ENCODE results near the gene APMAP. TPM values are rescaled to one million over a fixed set of nuclear protein-coding genes. Genes with fewer than 3 reads are reported as not detected.
A peak's percentile ranks its signal among the peaks of the same experiment; 100 is the strongest.

APMAP gene
- total RNA-seq, 2 donors from 2014 or later = 47.0 to 52.2 TPM

GRCh38 chr20:25030007-25030648, 37.6 kb upstream of the APMAP start:
- intact Hi-C loops (cut with DNase I) = no loop called here
- ATAC-seq (no peak), DNase-seq (no peak)

GRCh38 chr20:25025986-25026605, 33.5 kb upstream of the APMAP start:
- intact Hi-C loops (cut with DNase I) = no loop called here
- ATAC-seq (peak in 1 of 2 donors; percentile 18), DNase-seq (peak; percentile 3)

- intact Hi-C loops (cut with DNase I) = no loop called here
- DNase-seq (peak; percentile 16), ATAC-seq (no peak)
These were observed 32.7 kb upstream of the APMAP start for GRCh38 chr20:25025091-25025861.

GRCh38 chr20:25024171-25024570, 31.6 kb upstream of the APMAP start:
- ATAC-seq (no peak), DNase-seq (peak; percentile 10)
- intact Hi-C loops (cut with DNase I) = no loop called here

- ATAC-seq (no peak), DNase-seq (peak; percentile 14)
- intact Hi-C loops (cut with DNase I) = no loop called here
These were observed 30.8 kb upstream of the APMAP start for GRCh38 chr20:25023356-25023755.

GRCh38 chr20:25022680-25023079, 30.1 kb upstream of the APMAP start:
- intact Hi-C loops (cut with DNase I) = no loop called here
- ATAC-seq = peak in 1 of 2 donors; percentile 72
- peak; percentile 39 for DNase-seq

GRCh38 chr20:25021336-25021735, 28.8 kb upstream of the APMAP start:
- no peak for ATAC-seq
- no peak for DNase-seq
- intact Hi-C loops (cut with DNase I) = no loop called here

- DNase-seq = peak; percentile 12
- peak in 1 of 2 donors; percentile 50 for ATAC-seq
- intact Hi-C loops (cut with DNase I) = no loop called here
These were observed 28.4 kb upstream of the APMAP start for GRCh38 chr20:25020901-25021301.

GRCh38 chr20:25020345-25020744, 27.8 kb upstream of the APMAP start:
- intact Hi-C loops (cut with DNase I) = no loop called here
- ATAC-seq (no peak), DNase-seq (no peak)

- intact Hi-C loops (cut with DNase I) = no loop called here
- ATAC-seq = no peak
- DNase-seq = peak; percentile 13
These were observed 27.0 kb upstream of the APMAP start for GRCh38 chr20:25019381-25020155.

GRCh38 chr20:25018841-25019240, 26.3 kb upstream of the APMAP start:
- ATAC-seq (no peak), DNase-seq (peak; percentile 3)
- intact Hi-C loops (cut with DNase I) = no loop called here

- intact Hi-C loops (cut with DNase I) = no loop called here
- DNase-seq (peak; percentile 2), ATAC-seq (no peak)
These were observed 25.9 kb upstream of the APMAP start for GRCh38 chr20:25018425-25018824.

GRCh38 chr20:25017257-25017803, 24.8 kb upstream of the APMAP start:
- intact Hi-C loops (cut with DNase I) = no loop called here
- DNase-seq = peak; percentile 17
- ATAC-seq = no peak

- intact Hi-C loops (cut with DNase I) = no loop called here
- no peak for ATAC-seq
- peak; percentile 12 for DNase-seq
These were observed 23.9 kb upstream of the APMAP start for GRCh38 chr20:25016471-25016870.

- ATAC-seq (no peak), DNase-seq (peak; percentile 10)
- intact Hi-C loops (cut with DNase I) = no loop called here
These were observed 23.4 kb upstream of the APMAP start for GRCh38 chr20:25015986-25016385.

- DNase-seq (peak; percentile 12), ATAC-seq (no peak)
- intact Hi-C loops (cut with DNase I) = no loop called here
These were observed 22.3 kb upstream of the APMAP start for GRCh38 chr20:25014816-25015215.

- intact Hi-C loops (cut with DNase I) = no loop called here
- DNase-seq (peak; percentile 13), ATAC-seq (no peak)
These were observed 21.2 kb upstream of the APMAP start for GRCh38 chr20:25013478-25014380.

GRCh38 chr20:25012616-25013189, 20.2 kb upstream of the APMAP start:
- DNase-seq (no peak), ATAC-seq (no peak)
- intact Hi-C loops (cut with DNase I) = no loop called here

Data from left cardiac atrium (tissue), 4 donors.